ENCODE data around the gene FAXC. TPM values are rescaled to one million over a fixed set of nuclear protein-coding genes. Genes with fewer than 3 reads are reported as not detected.

Gene FAXC
- total and polyA plus RNA-seq, 2 of the 8 experiments (the other 6 are each of a cell fraction or from before 2014, with no cell fraction given): 23.2 to 29.8 TPM

- Histone ChIP-seq H2AK5ac (ENCODE audit: low read depth, low read length) (no peak overlapping the region), H2BK120ac (replicated peaks; ENCODE audit: low read depth, low read length) (no peak overlapping the region), H3K23me2 (ENCODE audit: low read depth, low read length) (no peaks in the 10 kb centered on the region), H3K4ac (replicated peaks; ENCODE audit: insufficient read length, low read depth, low read length) (no peak overlapping the region), H4K5ac (ENCODE audit: insufficient read length, low read depth, low read length) (no peak overlapping the region), H2AFZ (ENCODE audit: low read length) (no peak overlapping the region), H3K4me3 (ENCODE audit: extremely low read depth in 1 of 4, insufficient read depth in 2 of 4, low read depth in 3 of 4, low read length in 4 of 4) (no peak overlapping the region), H2BK12ac (ENCODE audit: low read depth, low read length) (no peak overlapping the region), H3K18ac (ENCODE audit: extremely low read depth, low read length) (no peak overlapping the region), H4K91ac (replicated peaks; ENCODE audit: insufficient read length, low read length) (no peak overlapping the region), H2BK15ac (ENCODE audit: low read length) (no peak overlapping the region), H3K79me2 (ENCODE audit: control insufficient read depth in 1 of 2, insufficient read depth in 2 of 2, low read length in 2 of 2) (no peaks in the 10 kb centered on the region), H3K27me3 (replicated peaks in 1 of 4; ENCODE audit: control insufficient read depth in 3 of 4, extremely low read depth in 1 of 4, insufficient read depth in 3 of 4, low read length in 3 of 4) (no peaks in the 10 kb centered on the region), H3K4me2 (ENCODE audit: insufficient read depth in 1 of 2, low read depth in 2 of 2, low read length in 2 of 2) (no peak overlapping the region), H3K9me3 (ENCODE audit: insufficient read depth in 2 of 2, low read depth in 1 of 2, low read length in 1 of 2) (no peaks in the 10 kb centered on the region), H4K20me1 (replicated peaks in 1 of 2; ENCODE audit: control insufficient read depth in 1 of 2, insufficient read depth in 2 of 2, low read length in 2 of 2) (no peaks in the 10 kb centered on the region), H2BK20ac (ENCODE audit: low read length) (no peak overlapping the region), H2BK5ac (ENCODE audit: low read depth, low read length) (no peak overlapping the region), H3K56ac (replicated peaks; ENCODE audit: insufficient read length, low read depth, low read length) (no peak overlapping the region), H3K9ac (replicated peaks in 1 of 4; ENCODE audit: extremely low read depth in 1 of 4, low read depth in 3 of 4, low read length in 3 of 4) (no peak overlapping the region), H3K27ac (ENCODE audit: low read depth, low read length) (no peak overlapping the region), H3K23ac (ENCODE audit: insufficient read length) (no peak overlapping the region), H3K4me1 (replicated peaks in 1 of 4; ENCODE audit: control insufficient read depth in 3 of 4, insufficient read depth in 4 of 4, low read length in 3 of 4) (peaks cover 0 to 5% (median 1%) of the 10 kb centered on the region in 4 experiments; a peak in 1 of 7 replicates), H3K36me3 (ENCODE audit: control insufficient read depth in 2 of 4, insufficient read depth in 4 of 4, low read length in 3 of 4) (no peaks in the 10 kb centered on the region), H3K14ac (ENCODE audit: insufficient read length) (no peak overlapping the region), H3K79me1 (ENCODE audit: low read depth, low read length) (no peaks in the 10 kb centered on the region; the same call in 1 of the 2 replicates), H4K8ac (ENCODE audit: extremely low read depth, insufficient read depth, low read length) (no peak overlapping the region)
- ChIA-PET POLR2A (ENCODE audit: partially characterized antibody) (interaction anchor here (0.7 to 1.1 kb wide), 3 partner anchors 9 to 11 kb away, joined by 3 read pairs; no protein-coding TSS in a partner anchor), CTCF (ENCODE audit: partially characterized antibody) (interaction anchor here (1.0 to 2.5 kb wide), 5 partner anchors 8 to 71 kb away, joined by 3 to 10 read pairs (median 5); no protein-coding TSS in a partner anchor)
- FAIRE-seq (no peak), DNase-seq (ENCODE audit: low read depth in 1 of 2, low spot score in 2 of 2) (no peak)
- WGBS, 2 experiments (ENCODE audit: extremely low coverage in 1 of 2, insufficient coverage in 1 of 2, insufficient read length in 1 of 2, insufficient replicate concordance in 2 of 2, low coverage in 1 of 2, low lambda C conversion rate in 2 of 2, missing lambda C conversion rate in 1 of 2): 47% methylated on average over 2 of the region's 2 CpGs; no CpG with 5 or more reads in 1 of the 2 experiments
- TF ChIP-seq EZH2 (IDR thresholded peaks at IDR 0.05; ENCODE audit: low read depth, low read length, severe bottlenecking) (no peak), KDM5A (IDR thresholded peaks at IDR 0.05; ENCODE audit: low read length) (no peak), EP300 (IDR thresholded peaks at IDR 0.05; ENCODE audit: borderline replicate concordance in 1 of 2, low read depth in 2 of 2, low read length in 2 of 2) (no peak), TCF12 (IDR thresholded peaks at IDR 0.05; ENCODE audit: low read depth, low read length) (no peak), TAF1 (IDR thresholded peaks at IDR 0.05; ENCODE audit: low read depth, low read length) (no peak), MAFK (IDR thresholded peaks at IDR 0.05; ENCODE audit: low read depth, low read length) (no peak), ASH2L (IDR thresholded peaks at IDR 0.05; ENCODE audit: low read length) (no peak), CBX8 (IDR thresholded peaks at IDR 0.05; ENCODE audit: borderline replicate concordance, low read depth, low read length) (no peak), CTCF (IDR thresholded peaks at IDR 0.05; ENCODE audit: control extremely low read depth in 1 of 3, insufficient read depth in 1 of 3, low read depth in 1 of 3, low read length in 3 of 3) (no peak), CBX5 (IDR thresholded peaks at IDR 0.05; ENCODE audit: low read depth, low read length) (no peak), CHD1 (IDR thresholded peaks at IDR 0.05; ENCODE audit: low read depth, low read length) (no peak)
These were observed 37.1 kb downstream of the FAXC start for GRCh38 chr6:99312354-99312753.
